Right cardiac atrium (tissue), 5 donors: Measurements from ENCODE around the gene SDK2. TPM values are rescaled to one million over a fixed set of nuclear protein-coding genes. Genes with fewer than 3 reads are reported as not detected.

Experiments used
- ATAC-seq, 2 donors: fragments of 200-7000 bp; cut with Tn5 transposase; one replicate each; pipeline versions ENCODE4 v1.8.0 to v1.9.1; 2020; ENCODE audit warnings: moderate library complexity in 2 of 2, mild to moderate bottlenecking in 1 of 2
- DNase-seq, 3 donors: peaks; one replicate each; pipeline ENCODE4 v3.0.0-alpha.2; 2020
- H3K27ac ChIP-seq: one replicate; pipeline ENCODE4 v1.5.1; 2013; ENCODE audit warnings: mild to moderate bottlenecking, low read length, control low read depth, moderate library complexity
- H3K27me3 ChIP-seq: one replicate; pipeline ENCODE4 v1.6.1; 2013; ENCODE audit not compliant: control insufficient read depth, insufficient read depth
- H3K4me1 ChIP-seq: one replicate; pipeline ENCODE4 v1.6.1; 2013; ENCODE audit warnings: low read length; ENCODE audit not compliant: control insufficient read depth, insufficient read depth
- H3K4me3 ChIP-seq: one replicate; pipeline ENCODE4 v1.5.1; 2013; ENCODE audit warnings: low read length, control low read depth
- H3K9me3 ChIP-seq: one replicate; pipeline ENCODE4 v1.6.1; 2013; ENCODE audit warnings: low read length; ENCODE audit not compliant: control insufficient read depth
- WGBS: extraction: QIAGEN DNeasy Blood & Tissue Kit; methylation state at CpG from one replicate; pipeline ENCODE4 v1.1.7; 2013; 5-methylcytosine and 5-hydroxymethylcytosine counted together
- intact Hi-C, 4 donors: fragments of 100-400 bp; cut with DNase I; formaldehyde crosslinking; loops; one replicate each; pipeline versions ENCODE4 v1.11.0 to v1.14.0; 2022 to 2023
- polyA plus RNA-seq: library from polyadenylated mRNA; stranded (reverse); fragments of 200-250 nt; gene quantifications from one replicate; pipeline ENCODE4 v1.2.3, GENCODE V29; 2013
- total RNA-seq, 4 donors: library from RNA; stranded (reverse); fragmentation: NEBNext Ultra II Directional; extraction: Animal tissue kit (Norgen Biotek cat#: 25700); gene quantifications; one replicate each; pipeline ENCODE4 v1.2.1, GENCODE V29; 2021
- donor health status: healthy with polysubstance abuse.
- donor health status: DM: no; HTN: yes; CAD: no.
- donor health status: DM: no; HTN: no; CAD: no.
- donor health status: DM: no; HTN: yes; CAD: no; lungs with severe emphysema.
- donor health status: DM: yes; HTN: yes; CAD: no.

Gene SDK2
- total and polyA plus RNA-seq, 5 donors = 0.77 to 4.4 (median 2.0) TPM

DNA sequence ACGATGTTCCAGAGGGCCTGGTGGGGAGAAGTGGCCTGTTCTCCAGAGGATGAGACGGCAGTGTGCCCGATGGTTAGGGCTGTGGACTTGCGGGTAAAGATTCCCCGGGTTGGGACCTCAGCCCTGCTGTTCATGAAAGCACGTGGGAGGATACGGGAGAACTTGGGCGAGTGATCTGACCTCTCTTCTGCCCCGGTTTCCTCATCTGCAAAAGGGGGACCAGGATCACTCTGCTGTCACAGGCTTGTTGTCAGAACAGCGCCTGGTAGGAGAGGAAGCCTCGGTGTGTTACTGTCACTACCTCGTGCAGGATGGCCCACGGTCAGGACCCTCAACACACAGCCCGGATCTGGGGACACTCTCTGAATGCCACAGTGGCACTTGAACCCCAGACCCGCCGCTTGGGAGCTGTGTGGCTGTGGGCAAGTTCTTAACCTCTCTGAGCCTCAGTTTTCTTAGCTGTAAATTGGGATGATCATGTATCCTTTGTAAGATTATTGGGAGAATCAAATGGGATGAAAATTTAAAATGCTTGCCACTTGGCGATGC lies 246.9 kb downstream of the SDK2 start:
- intact Hi-C loops = no loop called here
- H3K4me1 ChIP-seq = no peaks in the 10 kb centered on the region
- DNase-seq = no peak

GRCh38 chr17:73396431-73397277 lies 247.6 kb downstream of the SDK2 start:
- intact Hi-C loops = no loop called here
- no peaks in the 10 kb centered on the region for H3K27me3 ChIP-seq
- no peaks in the 10 kb centered on the region for H3K4me1 ChIP-seq
- no peak overlapping the region for H3K27ac ChIP-seq
- DNase-seq = no peak
- no peak for ATAC-seq
- no peaks in the 10 kb centered on the region for H3K9me3 ChIP-seq
- WGBS = 84% methylated on average over 21 of the region's 21 CpGs
- no peak overlapping the region for H3K4me3 ChIP-seq

More for the DNA sequence above, 246.9 kb downstream of the SDK2 start:
- H3K27ac ChIP-seq = no peak overlapping the region
- no peak for ATAC-seq
- 86% methylated on average over 17 of the region's 17 CpGs for WGBS
- no peaks in the 10 kb centered on the region for H3K27me3 ChIP-seq
- H3K4me3 ChIP-seq = no peak overlapping the region
- no peaks in the 10 kb centered on the region for H3K9me3 ChIP-seq

DNA sequence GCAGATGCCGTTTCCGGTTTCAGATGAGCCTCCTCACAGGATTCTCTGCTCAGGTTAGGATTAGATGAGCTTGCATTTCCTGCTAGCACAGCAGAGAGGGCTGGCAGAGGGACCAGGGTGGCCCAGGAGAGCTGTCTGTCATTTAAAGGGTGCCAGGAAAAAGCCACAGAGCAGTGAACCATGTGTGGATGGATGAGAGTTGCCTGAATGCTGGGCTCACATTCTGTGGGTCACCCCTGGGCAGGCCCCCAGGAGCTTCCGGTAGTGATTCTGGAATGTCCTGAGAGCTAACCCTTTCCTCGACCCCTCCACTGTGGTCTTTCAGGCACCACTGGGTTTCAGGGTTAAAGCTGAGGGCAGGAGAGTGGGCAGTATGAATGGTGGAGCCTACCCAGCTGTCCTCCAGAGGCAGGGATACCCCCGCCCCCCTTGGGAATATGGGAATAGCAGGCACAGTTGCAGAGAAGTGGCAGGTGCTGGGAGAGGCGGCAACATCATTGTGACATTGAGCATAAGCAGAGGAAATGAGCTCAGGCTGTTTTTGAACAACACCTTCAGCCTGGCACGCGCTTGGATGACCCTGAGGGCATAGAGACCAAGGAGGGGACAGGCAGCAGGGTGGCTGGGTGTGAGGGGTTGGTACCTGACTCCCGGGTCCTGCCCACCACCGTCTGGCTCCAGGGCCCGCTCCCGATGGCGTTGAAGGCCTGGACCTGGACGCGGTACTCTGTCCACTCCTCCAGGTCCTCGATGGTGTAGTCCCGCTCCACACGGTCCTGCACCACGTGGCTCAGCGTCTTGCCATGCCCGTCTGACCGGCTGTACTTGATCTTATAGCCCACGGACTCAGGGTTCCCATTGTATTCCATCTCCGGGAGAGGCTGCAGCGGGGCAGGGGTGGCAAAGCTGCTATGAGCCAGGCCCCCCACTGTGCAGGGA lies 249.5 kb downstream of the SDK2 start:
- DNase-seq (peak in 1 of 3 donors; percentile 13), ATAC-seq (no peak)
- Histone ChIP-seq H3K9me3 (no peaks in the 10 kb centered on the region), H3K27ac (no peak overlapping the region), H3K4me1 (no peaks in the 10 kb centered on the region), H3K27me3 (no peaks in the 10 kb centered on the region), H3K4me3 (no peak overlapping the region)
- intact Hi-C loops = no loop called here
- WGBS = 81% methylated on average over 25 of the region's 25 CpGs

GRCh38 chr17:73393962-73394361 lies 250.3 kb downstream of the SDK2 start:
- ATAC-seq = no peak
- DNase-seq = peak in 1 of 3 donors; percentile 38
- no peaks in the 10 kb centered on the region for H3K9me3 ChIP-seq
- no peak overlapping the region for H3K4me3 ChIP-seq
- 87% methylated on average over 11 of the region's 11 CpGs for WGBS
- H3K27ac ChIP-seq = no peak overlapping the region
- H3K4me1 ChIP-seq = no peaks in the 10 kb centered on the region
- intact Hi-C loops = no loop called here
- H3K27me3 ChIP-seq = no peaks in the 10 kb centered on the region

GRCh38 chr17:73393381-73393780 lies 250.9 kb downstream of the SDK2 start:
- peak in 1 of 3 donors; percentile 19 for DNase-seq
- ATAC-seq = no peak
- intact Hi-C loops = no loop called here
- no peak overlapping the region for H3K4me3 ChIP-seq
- no peaks in the 10 kb centered on the region for H3K27me3 ChIP-seq
- H3K27ac ChIP-seq = no peak overlapping the region
- no peaks in the 10 kb centered on the region for H3K9me3 ChIP-seq
- WGBS = 93% methylated on average over 14 of the region's 14 CpGs
- H3K4me1 ChIP-seq = no peaks in the 10 kb centered on the region

DNA sequence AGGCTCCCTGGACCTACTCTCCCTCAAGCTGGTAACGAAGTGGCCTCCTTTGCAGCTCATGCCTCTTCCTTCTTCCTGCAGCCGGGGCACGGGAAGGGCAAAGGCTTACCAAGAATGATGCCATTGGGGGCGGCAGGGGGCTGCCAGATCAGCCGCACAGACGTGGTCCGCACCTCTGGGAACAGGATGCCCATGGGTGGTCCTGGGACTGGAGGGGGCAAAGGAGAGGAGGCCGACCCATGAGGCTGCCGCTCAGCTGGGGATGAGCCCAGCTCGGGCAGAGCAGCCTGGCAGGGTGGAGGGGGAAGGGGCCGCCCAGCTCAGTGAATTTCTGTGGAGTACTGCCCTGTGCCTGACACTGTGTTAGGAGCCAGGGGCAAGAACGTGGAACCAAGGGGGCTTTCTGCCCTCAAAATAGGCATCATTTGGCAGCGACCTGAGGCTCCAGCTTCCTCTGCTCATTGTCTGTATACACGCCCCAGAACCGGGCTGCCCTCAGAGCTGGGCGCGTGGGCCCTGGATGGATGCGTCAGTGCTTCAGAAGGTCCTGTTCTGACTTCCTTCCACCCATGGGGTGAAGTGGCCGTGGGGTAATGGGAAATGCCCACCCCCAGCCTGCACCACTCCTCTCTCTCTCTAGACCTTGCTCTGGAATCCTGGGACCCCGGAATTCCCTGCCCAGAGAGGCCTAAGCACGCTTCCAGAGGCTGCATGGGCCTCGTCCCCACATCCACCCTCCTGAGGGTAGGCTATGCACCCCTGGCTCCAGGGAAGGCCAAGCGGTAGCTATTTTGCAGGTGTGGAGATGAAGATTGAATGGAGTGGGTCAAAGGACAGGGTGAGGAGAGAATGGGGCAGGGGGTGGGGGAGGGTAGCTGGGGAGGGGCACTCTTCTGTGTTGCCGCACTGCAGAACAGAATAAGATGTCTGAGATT lies 252.6 kb downstream of the SDK2 start:
- 89% methylated on average over 24 of the region's 24 CpGs for WGBS
- Histone ChIP-seq H3K27ac (no peak overlapping the region), H3K4me1 (no peaks in the 10 kb centered on the region), H3K4me3 (no peak overlapping the region), H3K27me3 (no peaks in the 10 kb centered on the region), H3K9me3 (no peaks in the 10 kb centered on the region)
- ATAC-seq = no peak
- DNase-seq = peak in 1 of 3 donors; percentile 30
- intact Hi-C loops = no loop called here

GRCh38 chr17:73390851-73391250 lies 253.4 kb downstream of the SDK2 start:
- H3K4me3 ChIP-seq = no peak overlapping the region
- DNase-seq = peak in 1 of 3 donors; percentile 7
- ATAC-seq = no peak
- 91% methylated on average over 11 of the region's 11 CpGs for WGBS
- no peaks in the 10 kb centered on the region for H3K4me1 ChIP-seq
- no peaks in the 10 kb centered on the region for H3K27me3 ChIP-seq
- no peak overlapping the region for H3K27ac ChIP-seq
- no peaks in the 10 kb centered on the region for H3K9me3 ChIP-seq
- intact Hi-C loops = no loop called here

DNA sequence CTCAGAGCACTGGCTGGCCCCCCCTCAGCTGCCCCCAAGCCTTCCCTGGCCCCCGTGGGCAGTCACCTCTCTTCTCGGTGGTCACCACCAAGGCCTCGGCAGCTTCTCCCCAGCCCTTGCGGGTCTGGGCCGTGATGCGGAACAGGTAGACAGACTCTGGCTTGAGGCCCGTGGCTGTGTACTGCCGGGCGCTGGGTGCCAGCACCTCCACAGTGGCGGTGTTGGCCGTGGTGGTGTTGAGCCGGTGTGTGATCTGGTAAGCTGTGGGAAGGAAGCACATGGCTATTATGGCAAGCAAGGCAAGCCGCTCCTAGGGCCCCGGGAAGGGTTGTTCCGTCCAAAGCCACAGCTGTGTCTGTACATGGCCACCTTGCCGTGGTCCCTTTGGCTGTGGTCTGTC lies 254.0 kb downstream of the SDK2 start:
- peak in 1 of 3 donors; percentile 25 for DNase-seq
- WGBS = 96% methylated on average over 16 of the region's 16 CpGs
- H3K27ac ChIP-seq = no peak overlapping the region
- H3K4me3 ChIP-seq = no peak overlapping the region
- intact Hi-C loops = no loop called here
- no peaks in the 10 kb centered on the region for H3K9me3 ChIP-seq
- no peaks in the 10 kb centered on the region for H3K4me1 ChIP-seq
- ATAC-seq = no peak
- no peaks in the 10 kb centered on the region for H3K27me3 ChIP-seq

DNA sequence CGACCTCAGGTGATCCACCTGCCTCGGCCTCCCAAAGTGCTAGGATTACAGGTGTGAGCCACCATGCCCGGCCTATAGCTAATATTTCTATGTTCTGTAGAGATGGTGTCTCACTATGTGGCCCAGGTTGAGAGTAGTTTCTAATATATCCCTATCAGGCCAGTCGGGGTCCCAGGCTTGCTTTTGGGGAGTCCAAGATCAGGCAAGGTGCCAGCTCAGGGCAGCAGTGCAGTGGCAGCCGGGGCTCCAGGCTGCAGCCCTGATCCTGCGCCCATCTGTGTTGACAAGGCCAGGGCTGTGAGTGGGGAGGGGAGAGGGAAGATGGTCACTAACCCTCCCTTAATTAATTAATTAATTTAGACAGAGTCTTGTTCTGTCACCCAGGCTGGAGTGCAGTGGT lies 254.8 kb downstream of the SDK2 start:
- Histone ChIP-seq H3K27me3 (no peaks in the 10 kb centered on the region), H3K9me3 (no peaks in the 10 kb centered on the region), H3K4me3 (no peak overlapping the region), H3K27ac (no peak overlapping the region), H3K4me1 (no peaks in the 10 kb centered on the region)
- ATAC-seq = no peak
- DNase-seq = peak in 1 of 3 donors; percentile 9
- intact Hi-C loops = no loop called here
- 96% methylated on average over 6 of the region's 6 CpGs for WGBS

- DNase-seq = no peak
- no peaks in the 10 kb centered on the region for H3K9me3 ChIP-seq
- no peak overlapping the region for H3K4me3 ChIP-seq
- H3K27me3 ChIP-seq = no peaks in the 10 kb centered on the region
- ATAC-seq = no peak
- H3K27ac ChIP-seq = no peak overlapping the region
- no peaks in the 10 kb centered on the region for H3K4me1 ChIP-seq
- intact Hi-C loops = no loop called here
These were observed 255.7 kb downstream of the SDK2 start for GRCh38 chr17:73388578-73388905.
